Ishikawa (cell line): ENCODE data around the gene TMEM11.

Source experiments
- EP300 ChIP-seq: IDR thresholded peaks from 2 replicates; pipeline ENCODE4 v1.6.1; 2012; ENCODE audit warnings: borderline replicate concordance
- RAD21 ChIP-seq: IDR thresholded peaks from 2 replicates; pipeline ENCODE4 v1.6.1; 2012; ENCODE audit warnings: low read depth
- TAF1 ChIP-seq: IDR thresholded peaks from 2 replicates; pipeline ENCODE4 v1.6.1; 2012; ENCODE audit warnings: low read depth, mild to moderate bottlenecking
- TCF12 ChIP-seq: IDR thresholded peaks from 2 replicates; pipeline ENCODE4 v1.6.1; 2012; ENCODE audit warnings: low read depth
- TF ChIP-seq, protein P1 (sequence below): IDR thresholded peaks from 2 replicates; pipeline ENCODE4 v1.6.1; 2012

DNA sequence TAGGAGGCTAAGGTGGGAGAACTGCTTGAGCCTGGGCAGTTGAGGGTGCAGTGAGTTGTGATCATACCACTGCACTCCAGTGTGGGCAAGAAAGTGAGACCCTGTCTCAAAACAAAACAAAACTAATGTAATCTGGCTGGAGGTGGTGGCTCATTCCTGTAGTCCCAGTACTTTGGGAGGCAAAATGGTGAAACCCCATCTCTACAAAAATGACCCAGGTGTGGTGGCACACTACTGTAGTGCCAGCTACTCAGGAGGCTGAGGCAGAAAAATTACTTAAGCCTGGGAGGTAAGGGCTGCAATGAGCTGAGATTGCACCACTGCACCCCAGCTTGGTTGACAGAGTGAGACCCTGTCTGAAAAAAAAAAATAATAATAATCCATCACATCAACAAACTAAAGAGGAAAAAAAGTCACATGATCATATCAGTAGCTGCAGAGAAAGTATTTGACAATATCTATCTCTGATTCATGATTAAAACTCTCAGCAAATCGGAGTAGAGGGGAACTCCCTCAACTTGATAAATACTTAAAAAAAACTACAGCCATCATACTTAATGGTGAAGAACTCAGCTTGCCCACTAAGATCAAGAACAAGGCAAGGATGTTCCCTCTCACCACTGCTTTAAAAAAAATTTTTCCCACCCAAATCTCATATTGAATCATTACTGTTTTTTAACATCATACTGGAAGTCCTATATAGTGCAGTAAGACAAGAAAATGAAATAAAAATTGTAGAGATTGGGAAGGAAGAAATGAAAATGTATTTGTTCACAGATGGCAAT is 56.2 kb downstream of the TMEM11 start:
- TF ChIP-seq RAD21 (no peak), TCF12 (no peak), EP300 (no peak), TAF1 (no peak)
- TF ChIP-seq, protein P1, sequence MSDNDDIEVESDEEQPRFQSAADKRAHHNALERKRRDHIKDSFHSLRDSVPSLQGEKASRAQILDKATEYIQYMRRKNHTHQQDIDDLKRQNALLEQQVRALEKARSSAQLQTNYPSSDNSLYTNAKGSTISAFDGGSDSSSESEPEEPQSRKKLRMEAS: no peak
